Activated CD4-positive, CD25-positive, alpha-beta regulatory T cell (primary cell): ENCODE data around the gene EIF2B5.
"Not testable (repeated sequence)": the region's sequence is repeated elsewhere in the genome, so short reads cannot be mapped to it uniquely, and the experiment has no call there.

ENCODE experiments used
- DNase-seq, 4 experiments: peaks; one replicate each; lab custom pipeline; 2025; lab: John Stamatoyannopoulos, UW

Gene EIF2B5

GRCh38 chr3:184145751-184146270 lies 10.7 kb downstream of the EIF2B5 start:
- DNase-seq, result no peak

- no peak for DNase-seq
These were observed 12.9 kb downstream of the EIF2B5 start for GRCh38 chr3:184148076-184148475.

DNA sequence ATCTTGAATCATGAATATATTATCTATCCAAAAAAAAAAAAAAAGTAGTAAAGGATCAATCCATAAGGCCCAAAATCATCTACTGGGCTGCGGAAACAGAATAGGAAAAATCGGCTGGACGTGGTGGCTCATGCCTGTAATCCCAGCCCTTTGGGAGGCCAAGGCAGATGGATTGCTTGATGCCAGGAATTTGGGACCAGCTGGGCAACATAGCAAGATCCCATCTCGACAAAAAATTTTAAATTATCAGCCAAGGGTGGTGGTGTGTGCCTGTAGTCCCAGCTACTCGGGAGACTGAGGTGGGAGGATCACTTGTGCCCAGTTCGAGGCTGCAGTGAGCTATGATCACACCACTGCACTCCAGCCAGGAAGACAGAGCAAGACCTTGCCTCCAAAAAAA lies 14.0 kb downstream of the EIF2B5 start:
- no peak for DNase-seq

DNA sequence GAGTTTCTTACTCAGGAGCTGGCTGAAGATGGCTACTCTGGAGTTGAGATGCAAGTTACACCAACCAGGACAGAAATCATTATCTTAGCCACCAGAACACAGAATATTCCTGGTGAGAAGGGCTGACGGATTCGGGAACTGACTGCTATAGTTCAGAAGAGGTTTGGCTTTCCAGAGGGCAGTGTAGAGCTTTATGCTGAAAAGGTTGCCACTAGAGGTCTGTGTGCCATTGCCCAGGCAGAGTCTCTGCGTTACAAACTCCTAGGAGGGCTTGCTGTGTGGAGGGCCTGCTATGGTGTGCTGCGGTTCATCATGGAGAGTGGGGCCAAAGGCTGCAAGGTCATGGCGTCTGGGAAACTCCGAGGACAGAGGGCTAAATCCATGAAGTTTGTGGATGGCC lies 14.6 kb downstream of the EIF2B5 start:
- not testable (repeated sequence) for DNase-seq

- DNase-seq, result peak in 2 of 4 experiments; percentile 20 to 24
These were observed 19.9 kb downstream of the EIF2B5 start, which contains the start of gene DVL3 for GRCh38 chr3:184154885-184155643. Gene DVL3 (plus strand): TSS chr3:184155377. CDS start chr3:184155636, 259 bp downstream.

GRCh38 chr3:184155644-184156521 lies 20.7 kb downstream of the EIF2B5 start:
- peak in 3 of 4 experiments; percentile 23 to 26 (median 24) for DNase-seq

- no peak for DNase-seq
These were observed 21.4 kb downstream of the EIF2B5 start for GRCh38 chr3:184156522-184156955.

GRCh38 chr3:184157206-184157605 lies 22.0 kb downstream of the EIF2B5 start:
- DNase-seq, result no peak

- no peak for DNase-seq
These were observed 23.2 kb downstream of the EIF2B5 start for GRCh38 chr3:184158404-184158803.

- no peak for DNase-seq
These were observed 25.3 kb downstream of the EIF2B5 start for GRCh38 chr3:184160456-184160855.

DNA sequence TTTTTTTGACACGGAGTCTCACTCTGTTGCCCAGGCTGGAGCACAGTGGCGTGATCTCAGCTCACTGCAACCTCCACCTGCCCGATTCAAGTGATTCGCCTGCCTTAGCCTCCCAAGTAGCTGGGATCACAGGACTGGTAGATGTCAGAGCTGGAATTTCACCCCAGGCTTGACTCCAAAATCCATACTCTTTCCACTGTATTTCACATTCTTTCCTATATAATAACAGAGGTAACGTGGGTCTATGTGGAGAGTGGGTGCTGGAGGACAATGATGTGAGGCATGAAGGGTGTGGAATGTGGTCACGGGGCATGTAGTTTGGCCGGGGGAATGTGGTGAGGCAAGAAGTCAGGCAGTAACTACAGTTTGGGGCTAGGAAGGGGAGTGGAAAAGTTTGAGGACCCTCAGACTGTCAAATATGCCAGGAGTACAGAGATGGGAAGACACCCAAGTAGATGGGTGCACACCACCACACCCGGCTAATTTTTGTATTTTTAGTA lies 27.5 kb downstream of the EIF2B5 start:
- DNase-seq, result not testable (repeated sequence)

DNA sequence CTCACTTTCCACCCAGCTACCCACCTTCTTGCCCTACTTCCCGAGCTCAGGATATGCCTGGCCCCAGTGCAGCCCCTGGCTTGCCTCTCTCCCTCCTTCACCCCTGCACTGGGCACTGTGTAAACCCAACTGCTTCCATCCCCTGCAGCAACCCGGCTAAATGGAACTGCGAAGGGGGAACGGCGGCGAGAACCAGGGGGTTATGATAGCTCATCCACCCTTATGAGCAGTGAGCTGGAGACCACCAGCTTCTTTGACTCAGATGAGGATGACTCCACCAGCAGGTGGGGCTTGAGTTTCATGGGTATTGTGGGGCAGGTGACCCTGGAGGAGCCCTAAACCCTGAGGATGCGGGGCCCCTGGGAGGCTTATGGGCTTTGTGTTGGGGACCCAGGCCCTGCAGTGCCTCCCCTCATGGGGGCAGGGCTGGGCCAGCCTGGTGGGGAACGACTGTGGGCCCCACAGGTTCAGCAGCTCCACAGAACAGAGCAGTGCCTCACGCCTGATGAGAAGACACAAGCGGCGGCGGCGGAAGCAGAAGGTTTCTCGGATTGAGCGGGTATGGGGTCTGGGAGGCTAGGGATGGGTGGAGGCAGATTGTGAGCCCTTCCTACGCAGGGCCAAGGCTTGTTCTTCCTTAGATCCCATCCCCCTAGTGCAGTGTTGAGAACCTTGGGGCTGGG lies 29.6 kb downstream of the EIF2B5 start:
- no peak for DNase-seq

- no peak for DNase-seq
These were observed 30.4 kb downstream of the EIF2B5 start for GRCh38 chr3:184165543-184165942.

DNA sequence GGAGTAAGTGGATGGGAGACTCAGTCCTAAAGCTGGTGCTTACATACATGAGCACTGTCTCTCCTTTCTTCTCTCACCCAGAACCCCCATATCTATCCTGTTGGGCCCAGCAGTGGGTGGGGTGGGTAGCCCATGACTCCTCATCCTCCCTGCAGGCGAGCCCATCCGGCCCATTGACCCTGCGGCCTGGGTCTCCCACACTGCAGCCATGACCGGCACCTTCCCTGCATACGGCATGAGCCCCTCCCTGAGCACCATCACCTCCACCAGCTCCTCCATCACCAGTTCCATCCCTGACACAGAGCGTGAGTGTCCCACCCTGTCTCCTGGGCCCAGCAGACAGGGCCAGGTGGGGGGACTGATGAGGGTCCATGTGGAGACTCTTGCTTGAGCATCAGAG lies 31.5 kb downstream of the EIF2B5 start:
- no peak for DNase-seq

GRCh38 chr3:184167786-184168185 lies 32.6 kb downstream of the EIF2B5 start:
- DNase-seq, result no peak

- no peak for DNase-seq
These were observed 33.4 kb downstream of the EIF2B5 start for GRCh38 chr3:184168363-184169120.

- no peak for DNase-seq
These were observed 35.0 kb downstream of the EIF2B5 start for GRCh38 chr3:184169896-184170875.

GRCh38 chr3:184171562-184171961 lies 36.4 kb downstream of the EIF2B5 start:
- DNase-seq, result no peak

DNA sequence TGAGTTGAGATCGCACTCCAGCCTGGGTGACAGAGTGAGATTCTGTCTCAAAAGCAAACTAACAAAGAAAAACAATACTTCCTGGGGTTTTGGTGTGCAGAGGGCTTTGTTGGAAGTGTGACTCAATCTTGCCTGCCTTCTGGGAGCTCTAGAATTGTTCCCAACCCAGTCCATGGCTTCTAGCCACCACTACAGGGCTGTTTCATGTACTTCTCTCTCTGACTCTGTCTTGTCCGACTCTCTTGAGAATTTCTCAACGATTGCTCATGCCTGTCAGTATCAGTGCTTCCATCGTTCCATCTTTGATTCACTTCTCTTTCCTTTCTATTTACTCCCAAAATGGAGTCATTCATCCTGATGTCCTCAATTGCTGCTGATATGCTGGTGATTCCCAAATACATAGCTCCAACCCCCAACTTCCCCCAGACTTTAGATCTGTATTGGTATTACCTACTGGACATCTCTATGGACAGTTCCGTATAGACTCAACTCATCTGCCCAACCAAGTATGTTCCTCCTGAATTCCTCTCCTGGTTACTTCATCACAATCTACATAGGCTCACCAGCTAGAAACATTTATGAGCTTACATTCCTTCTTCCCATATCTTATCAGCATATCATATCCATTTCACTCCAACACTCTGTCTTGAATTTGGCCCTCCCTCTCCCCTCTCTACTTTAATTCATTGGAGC lies 37.7 kb downstream of the EIF2B5 start:
- DNase-seq, result no peak
